NCI-H1417 (cell line): Measurements from ENCODE around the gene LST1.
"Not testable (repeated sequence)": the region's sequence is repeated elsewhere in the genome, so short reads cannot be mapped to it uniquely, and the experiment has no call there.

Experiments used
- DNase-seq, 3 experiments: peaks; one replicate each; lab custom pipeline; 2025; lab: John Stamatoyannopoulos, UW

Gene LST1

DNA sequence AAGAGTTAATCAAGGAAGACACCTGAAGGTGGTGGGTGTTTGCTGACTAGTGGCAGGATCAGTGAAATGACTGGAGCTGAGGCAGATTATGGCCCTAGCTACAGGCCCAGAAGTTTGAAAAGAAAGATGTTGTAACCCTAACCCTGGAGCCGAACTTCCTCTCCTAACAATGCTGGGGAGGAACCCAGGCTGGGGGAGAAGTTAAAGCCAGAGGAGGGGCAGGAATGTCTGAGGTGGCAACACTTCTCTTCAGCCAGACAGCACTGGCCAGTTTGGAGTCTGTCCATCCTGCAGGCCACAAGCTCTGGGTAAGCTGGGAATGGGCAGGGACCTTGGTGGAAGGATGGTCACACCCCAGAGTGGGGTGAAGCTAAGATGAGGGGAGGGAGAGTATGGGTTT is at the start of gene LST1:
Gene LST1 (plus strand): TSS at position 270 of the 400 bp plus-strand sequence. CDS start 1,023 bp downstream, outside the sequence.
- DNase-seq, result no peak

DNA sequence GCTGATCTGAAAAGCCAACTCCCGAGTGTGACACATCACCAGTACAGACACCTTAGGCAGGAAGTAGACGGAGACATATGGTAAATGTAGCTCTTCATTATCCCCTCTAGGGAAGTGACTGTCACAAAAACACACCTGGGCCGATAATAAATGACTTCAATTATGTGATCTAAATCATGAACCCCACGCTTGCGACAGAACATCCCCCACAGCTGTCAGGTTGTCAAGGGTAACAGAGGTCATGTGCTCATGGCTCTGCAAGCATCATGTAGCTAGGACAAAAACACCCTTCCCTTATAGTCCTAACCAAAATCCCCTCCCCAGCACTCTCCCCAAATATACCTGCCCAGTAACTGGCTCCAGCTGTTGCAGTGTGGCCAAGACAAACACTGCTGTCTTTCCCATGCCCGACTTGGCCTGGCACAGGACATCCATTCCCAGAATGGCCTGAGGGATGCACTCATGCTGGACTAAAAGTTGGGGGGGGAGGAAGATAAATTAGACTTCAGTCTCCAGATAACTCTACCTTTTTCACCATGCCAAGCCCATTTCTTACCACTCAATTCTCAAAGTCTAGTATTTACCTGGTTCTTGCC is 47.2 kb upstream of the LST1 start:
- DNase-seq, result no peak

DNA sequence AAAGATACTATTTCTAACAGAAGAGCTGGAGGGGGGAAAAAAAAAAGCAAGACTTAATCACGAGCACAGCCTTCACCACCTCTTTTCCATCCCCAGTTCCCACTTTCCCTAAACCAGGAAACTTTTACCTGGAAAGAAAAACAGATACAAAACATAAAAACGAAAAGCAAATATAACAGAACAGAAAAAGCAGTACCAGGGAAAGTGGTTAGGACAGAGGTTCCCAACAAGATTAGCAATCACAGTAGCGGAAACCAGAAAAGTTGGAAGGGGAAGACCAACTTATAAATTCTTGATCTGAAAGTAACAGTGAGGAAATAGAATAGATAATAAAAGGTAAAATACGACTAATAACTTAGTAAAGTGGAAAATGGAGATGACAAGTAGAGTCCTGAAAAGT is 45.4 kb upstream of the LST1 start:
- no peak for DNase-seq

GRCh38 chr6:31541059-31541657 is 44.9 kb upstream of the LST1 start:
- peak; percentile 49 to 83 (median 67) for DNase-seq

- peak; percentile 96 to 99 (median 97) for DNase-seq
These were observed 44.2 kb upstream of the LST1 start, which contains the start of gene DDX39B for GRCh38 chr6:31541658-31542521. Gene DDX39B, minus strand, starts transcription at chr6:31542003. Its CDS starts 1,471 bp downstream, at chr6:31540532.

GRCh38 chr6:31543639-31544038 is 42.4 kb upstream of the LST1 start:
- no peak for DNase-seq

- DNase-seq, result no peak
These were observed 41.4 kb upstream of the LST1 start for GRCh38 chr6:31544676-31545075.

DNA sequence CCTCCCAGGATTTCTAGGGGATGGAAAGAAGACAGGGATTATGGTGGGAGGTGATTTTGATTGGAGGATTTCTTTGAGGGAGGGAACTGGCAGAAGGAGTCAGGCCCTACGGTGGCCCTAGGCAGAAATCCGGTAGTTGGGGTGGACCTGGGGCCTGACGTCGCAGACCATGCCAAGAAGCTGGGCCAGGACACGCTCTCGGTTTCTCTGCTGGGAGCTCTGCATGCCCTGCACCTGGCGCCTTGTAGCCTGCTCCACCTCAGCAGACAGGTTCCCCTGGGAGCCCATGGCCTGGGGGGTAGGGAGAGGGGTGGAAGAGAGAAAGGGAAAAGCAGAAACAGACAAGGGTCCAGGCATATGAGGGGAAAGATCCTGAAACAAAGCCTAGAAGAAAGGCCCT is 40.8 kb upstream of the LST1 start:
- no peak for DNase-seq

- peak; percentile 87 to 95 (median 89) for DNase-seq
These were observed 39.6 kb upstream of the LST1 start, which contains the start of gene ATP6V1G2 for GRCh38 chr6:31546339-31546957. Gene ATP6V1G2, minus strand, starts transcription at chr6:31546608. Its CDS starts 49 bp downstream, at chr6:31546559.

GRCh38 chr6:31546958-31547726 is 38.9 kb upstream of the LST1 start, which contains the start of gene NFKBIL1:
Gene NFKBIL1, plus strand, starts transcription at chr6:31547608. Its CDS starts 87 bp downstream, at chr6:31547695.
- DNase-seq, result peak; percentile 89 to 97 (median 96)

GRCh38 chr6:31547727-31548543 is 38.1 kb upstream of the LST1 start:
- no peak for DNase-seq

- no peak for DNase-seq
These were observed 37.6 kb upstream of the LST1 start for GRCh38 chr6:31548544-31548873.

GRCh38 chr6:31551371-31551770 is 34.7 kb upstream of the LST1 start:
- not testable (repeated sequence) for DNase-seq

DNA sequence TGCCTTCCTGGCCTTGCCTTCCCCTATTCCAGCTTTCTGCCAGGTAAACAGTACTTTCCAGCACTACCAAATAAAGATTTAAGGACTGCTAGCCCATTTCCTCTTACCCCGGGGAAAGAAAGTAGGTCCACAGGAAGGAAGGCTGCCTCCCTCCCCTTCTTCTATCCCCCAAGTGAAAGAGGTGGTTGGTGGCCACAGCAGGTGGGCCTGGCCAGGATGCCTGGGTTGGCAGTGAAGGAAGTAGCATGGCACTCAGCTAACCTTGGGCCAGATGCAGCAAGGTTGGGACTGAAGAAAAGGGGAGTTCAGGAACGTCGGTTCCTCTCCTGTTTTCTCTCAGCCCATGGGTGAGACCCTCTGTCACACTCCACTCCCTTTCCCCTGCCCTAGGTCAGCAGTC is 29.8 kb upstream of the LST1 start:
- no peak for DNase-seq

DNA sequence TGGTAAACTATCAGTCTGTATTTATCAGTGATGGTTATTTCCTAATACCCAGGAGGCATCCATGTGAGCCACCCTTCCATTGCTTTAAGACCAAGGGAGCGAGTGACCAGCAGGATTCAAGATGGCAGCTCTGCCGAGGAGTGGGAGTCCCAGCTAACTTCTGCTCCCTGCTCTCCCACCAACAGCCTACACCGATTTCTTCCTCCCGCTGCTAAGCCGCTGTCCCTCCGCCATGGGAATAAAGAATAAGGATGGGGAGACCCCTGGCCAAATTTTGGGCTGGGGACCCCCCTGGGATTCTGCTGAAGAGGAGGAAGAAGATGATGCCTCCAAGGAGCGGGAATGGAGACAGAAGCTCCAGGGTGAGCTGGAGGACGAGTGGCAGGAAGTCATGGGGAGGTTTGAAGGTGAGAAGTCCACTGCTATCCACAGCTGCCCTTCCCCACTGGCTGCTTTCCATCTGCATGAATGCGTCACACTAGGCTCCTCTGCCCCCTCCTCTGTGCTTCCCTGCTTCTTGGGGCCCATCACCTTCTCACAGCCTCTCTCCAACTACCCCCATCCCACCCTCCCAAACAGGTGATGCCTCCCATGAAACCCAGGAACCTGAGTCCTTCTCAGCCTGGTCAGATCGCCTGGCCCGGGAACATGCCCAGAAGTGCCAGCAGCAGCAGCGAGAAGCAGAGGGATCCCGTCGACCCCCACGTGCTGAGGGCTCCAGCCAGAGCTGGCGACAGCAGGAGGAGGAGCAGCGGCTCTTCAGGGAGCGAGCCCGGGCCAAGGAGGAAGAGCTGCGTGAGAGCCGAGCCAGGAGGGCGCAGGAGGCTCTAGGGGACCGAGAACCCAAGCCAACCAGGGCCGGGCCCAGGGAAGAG is 28.4 kb upstream of the LST1 start:
- DNase-seq, result no peak

GRCh38 chr6:31558318-31558625 is 27.8 kb upstream of the LST1 start:
- DNase-seq, result no peak

DNA sequence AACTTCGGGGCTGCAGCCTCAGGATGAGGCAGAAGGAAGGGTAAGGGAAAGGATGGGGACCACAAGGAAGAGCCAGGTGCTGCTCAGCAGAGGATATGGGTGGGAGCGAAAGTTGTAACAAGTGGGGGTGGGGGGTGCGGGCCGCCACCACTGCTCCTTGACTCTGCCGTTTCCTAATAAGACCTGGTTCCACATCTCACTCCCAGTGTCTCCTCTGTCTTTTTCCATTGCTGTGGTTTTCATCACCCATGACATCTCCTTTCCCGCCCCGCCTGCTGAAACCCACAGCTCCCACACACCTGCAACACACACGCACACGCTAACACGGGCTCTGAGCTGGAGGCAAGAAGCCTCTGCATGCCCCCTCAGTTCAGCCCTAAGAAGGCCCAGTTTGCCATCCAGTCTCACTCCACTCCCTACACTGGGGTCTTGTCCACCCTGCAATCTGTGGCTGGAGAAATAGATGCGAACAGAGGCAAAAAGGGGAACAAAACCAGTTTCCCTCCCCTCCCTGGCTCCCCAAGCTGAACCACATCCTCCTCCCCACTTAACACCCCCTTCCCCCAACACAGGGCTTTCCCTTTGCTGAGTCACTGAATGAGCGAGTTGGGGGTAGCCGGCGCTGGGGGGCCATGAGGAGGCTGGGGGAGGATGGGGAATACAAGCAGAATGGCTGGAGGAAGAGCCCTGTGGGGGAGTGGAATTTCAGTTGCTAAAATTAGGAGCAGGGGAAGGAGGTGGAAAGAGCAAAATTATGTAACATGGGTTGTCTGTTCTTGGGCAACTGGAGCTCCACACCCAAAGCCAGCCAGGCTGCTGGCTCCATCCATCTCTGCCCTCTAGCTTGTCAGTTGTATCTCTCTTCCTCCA is 27.2 kb upstream of the LST1 start:
- DNase-seq, result no peak

GRCh38 chr6:31559606-31559957 is 26.5 kb upstream of the LST1 start:
- no peak for DNase-seq
